ENCODE measurements around the gene ANTXR1.

DNA sequence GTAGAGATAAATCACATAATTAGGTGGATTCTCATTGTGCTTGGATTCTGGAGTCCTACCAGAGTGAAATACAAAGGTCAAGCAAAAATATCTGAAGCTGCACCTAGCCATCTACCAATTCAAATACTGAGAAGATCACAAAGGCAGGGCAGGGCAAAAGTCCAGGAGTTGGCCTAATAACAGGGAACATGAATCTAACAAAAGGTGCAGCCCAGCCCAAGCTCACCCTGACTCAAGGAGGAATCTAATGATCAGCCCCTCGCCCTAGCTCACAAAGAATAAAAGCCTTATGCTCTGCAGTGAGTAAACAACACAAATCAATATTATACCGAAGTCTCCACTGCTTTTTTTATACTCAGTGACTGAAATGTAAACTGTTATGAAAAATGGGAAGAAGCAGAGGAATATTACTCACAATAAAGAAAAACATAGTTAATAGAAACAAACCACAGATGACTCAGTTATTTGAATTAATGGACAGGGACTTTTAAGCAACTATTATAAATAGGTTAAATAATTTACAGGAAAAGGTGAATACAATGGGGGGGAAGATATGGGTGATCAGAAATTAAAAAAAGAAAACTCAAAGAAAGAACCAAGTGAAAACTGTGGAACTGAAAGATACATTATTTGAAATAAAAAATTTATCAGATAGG lies 49.5 kb downstream of the ANTXR1 start:
- TF ChIP-seq, protein P1, sequence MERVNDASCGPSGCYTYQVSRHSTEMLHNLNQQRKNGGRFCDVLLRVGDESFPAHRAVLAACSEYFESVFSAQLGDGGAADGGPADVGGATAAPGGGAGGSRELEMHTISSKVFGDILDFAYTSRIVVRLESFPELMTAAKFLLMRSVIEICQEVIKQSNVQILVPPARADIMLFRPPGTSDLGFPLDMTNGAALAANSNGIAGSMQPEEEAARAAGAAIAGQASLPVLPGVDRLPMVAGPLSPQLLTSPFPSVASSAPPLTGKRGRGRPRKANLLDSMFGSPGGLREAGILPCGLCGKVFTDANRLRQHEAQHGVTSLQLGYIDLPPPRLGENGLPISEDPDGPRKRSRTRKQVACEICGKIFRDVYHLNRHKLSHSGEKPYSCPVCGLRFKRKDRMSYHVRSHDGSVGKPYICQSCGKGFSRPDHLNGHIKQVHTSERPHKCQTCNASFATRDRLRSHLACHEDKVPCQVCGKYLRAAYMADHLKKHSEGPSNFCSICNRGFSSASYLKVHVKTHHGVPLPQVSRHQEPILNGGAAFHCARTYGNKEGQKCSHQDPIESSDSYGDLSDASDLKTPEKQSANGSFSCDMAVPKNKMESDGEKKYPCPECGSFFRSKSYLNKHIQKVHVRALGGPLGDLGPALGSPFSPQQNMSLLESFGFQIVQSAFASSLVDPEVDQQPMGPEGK (CRISPR knock-in tag; IDR thresholded peaks at IDR 0.05; ENCODE audit: borderline replicate concordance), result no peak
- TF ChIP-seq, protein P2, sequence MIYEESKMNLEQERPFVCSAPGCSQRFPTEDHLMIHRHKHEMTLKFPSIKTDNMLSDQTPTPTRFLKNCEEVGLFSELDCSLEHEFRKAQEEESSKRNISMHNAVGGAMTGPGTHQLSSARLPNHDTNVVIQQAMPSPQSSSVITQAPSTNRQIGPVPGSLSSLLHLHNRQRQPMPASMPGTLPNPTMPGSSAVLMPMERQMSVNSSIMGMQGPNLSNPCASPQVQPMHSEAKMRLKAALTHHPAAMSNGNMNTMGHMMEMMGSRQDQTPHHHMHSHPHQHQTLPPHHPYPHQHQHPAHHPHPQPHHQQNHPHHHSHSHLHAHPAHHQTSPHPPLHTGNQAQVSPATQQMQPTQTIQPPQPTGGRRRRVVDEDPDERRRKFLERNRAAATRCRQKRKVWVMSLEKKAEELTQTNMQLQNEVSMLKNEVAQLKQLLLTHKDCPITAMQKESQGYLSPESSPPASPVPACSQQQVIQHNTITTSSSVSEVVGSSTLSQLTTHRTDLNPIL (CRISPR knock-in tag; IDR thresholded peaks at IDR 0.05; ENCODE audit: low read depth), result no peak
- TF ChIP-seq ZFP3 (CRISPR knock-in tag; IDR thresholded peaks at IDR 0.05), result no peak
- no peak for TF ChIP-seq ZNF70 (CRISPR knock-in tag; IDR thresholded peaks at IDR 0.05)
- no peak for TF ChIP-seq TCF4 (CRISPR knock-in tag; IDR thresholded peaks at IDR 0.05; ENCODE audit: borderline replicate concordance)
- no peak for TF ChIP-seq OSR1 (CRISPR knock-in tag; IDR thresholded peaks at IDR 0.05)
- TF ChIP-seq ARNTL (CRISPR knock-in tag; IDR thresholded peaks at IDR 0.05; ENCODE audit: borderline replicate concordance, low read depth), result no peak
- TF ChIP-seq ESRRG (CRISPR knock-in tag; IDR thresholded peaks at IDR 0.05), result no peak
- TF ChIP-seq, protein P3, sequence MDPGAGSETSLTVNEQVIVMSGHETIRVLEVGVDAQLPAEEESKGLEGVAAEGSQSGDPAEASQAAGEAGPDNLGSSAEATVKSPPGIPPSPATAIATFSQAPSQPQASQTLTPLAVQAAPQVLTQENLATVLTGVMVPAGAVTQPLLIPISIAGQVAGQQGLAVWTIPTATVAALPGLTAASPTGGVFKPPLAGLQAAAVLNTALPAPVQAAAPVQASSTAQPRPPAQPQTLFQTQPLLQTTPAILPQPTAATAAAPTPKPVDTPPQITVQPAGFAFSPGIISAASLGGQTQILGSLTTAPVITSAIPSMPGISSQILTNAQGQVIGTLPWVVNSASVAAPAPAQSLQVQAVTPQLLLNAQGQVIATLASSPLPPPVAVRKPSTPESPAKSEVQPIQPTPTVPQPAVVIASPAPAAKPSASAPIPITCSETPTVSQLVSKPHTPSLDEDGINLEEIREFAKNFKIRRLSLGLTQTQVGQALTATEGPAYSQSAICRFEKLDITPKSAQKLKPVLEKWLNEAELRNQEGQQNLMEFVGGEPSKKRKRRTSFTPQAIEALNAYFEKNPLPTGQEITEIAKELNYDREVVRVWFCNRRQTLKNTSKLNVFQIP (CRISPR knock-in tag; IDR thresholded peaks at IDR 0.05; ENCODE audit: borderline replicate concordance, low read depth), result no peak
- no peak for TF ChIP-seq ISL1 (CRISPR knock-in tag; IDR thresholded peaks at IDR 0.05)
- TF ChIP-seq SNAI2 (CRISPR knock-in tag; IDR thresholded peaks at IDR 0.05), result no peak
- no peak for TF ChIP-seq CSDC2 (CRISPR knock-in tag; IDR thresholded peaks at IDR 0.05)
- TF ChIP-seq TOX (CRISPR knock-in tag; IDR thresholded peaks at IDR 0.05; ENCODE audit: borderline replicate concordance), result no peak
- TF ChIP-seq, protein P4, sequence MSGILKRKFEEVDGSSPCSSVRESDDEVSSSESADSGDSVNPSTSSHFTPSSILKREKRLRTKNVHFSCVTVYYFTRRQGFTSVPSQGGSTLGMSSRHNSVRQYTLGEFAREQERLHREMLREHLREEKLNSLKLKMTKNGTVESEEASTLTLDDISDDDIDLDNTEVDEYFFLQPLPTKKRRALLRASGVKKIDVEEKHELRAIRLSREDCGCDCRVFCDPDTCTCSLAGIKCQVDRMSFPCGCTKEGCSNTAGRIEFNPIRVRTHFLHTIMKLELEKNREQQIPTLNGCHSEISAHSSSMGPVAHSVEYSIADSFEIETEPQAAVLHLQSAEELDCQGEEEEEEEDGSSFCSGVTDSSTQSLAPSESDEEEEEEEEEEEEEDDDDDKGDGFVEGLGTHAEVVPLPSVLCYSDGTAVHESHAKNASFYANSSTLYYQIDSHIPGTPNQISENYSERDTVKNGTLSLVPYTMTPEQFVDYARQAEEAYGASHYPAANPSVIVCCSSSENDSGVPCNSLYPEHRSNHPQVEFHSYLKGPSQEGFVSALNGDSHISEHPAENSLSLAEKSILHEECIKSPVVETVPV (CRISPR knock-in tag; IDR thresholded peaks at IDR 0.05), result no peak
